Activated T-cell treated with anti-CD3 and anti-CD28 coated beads, Interleukin-2, amount 50 U/mL, for 1 hour (primary cell): ENCODE data around the gene TNRC6C.
A peak's percentile ranks its signal among the peaks of the same experiment; 100 is the strongest.
"Not testable (repeated sequence)": the region's sequence is repeated elsewhere in the genome, so short reads cannot be mapped to it uniquely, and the experiment has no call there.

Experiments
- DNase-seq: peaks from one replicate; pipeline ENCODE4 v3.0.0-alpha.2; 2020

Gene TNRC6C

GRCh38 chr17:78096093-78096492 lies 137.6 kb downstream of the TNRC6C start:
- no peak for DNase-seq

GRCh38 chr17:78101112-78101511 lies 142.6 kb downstream of the TNRC6C start:
- no peak for DNase-seq

GRCh38 chr17:78101542-78101941 lies 143.0 kb downstream of the TNRC6C start:
- DNase-seq, result no peak

- DNase-seq, result no peak
Measured at GRCh38 chr17:78103311-78103710, 144.8 kb downstream of the TNRC6C start.

GRCh38 chr17:78104540-78104941 lies 146.0 kb downstream of the TNRC6C start:
- DNase-seq, result no peak

DNA sequence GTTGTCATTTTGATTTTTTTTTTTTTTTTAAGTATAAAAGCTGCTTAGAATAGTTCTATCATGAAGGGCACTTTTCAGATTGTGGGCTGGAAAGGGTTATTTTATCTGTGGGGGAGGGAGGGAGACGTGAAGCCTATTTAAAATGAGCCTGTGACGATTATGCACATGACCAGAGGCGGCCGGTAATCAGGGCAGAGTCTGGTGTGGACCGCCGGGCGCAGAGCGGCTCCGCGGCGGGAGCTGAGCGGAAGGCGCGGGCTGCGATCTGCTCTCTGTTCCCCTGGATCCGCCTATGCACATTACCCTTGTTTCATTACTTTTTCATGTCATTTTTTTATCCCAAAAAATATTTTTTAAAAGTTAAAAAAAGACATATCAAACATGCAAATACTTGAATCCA lies 146.6 kb downstream of the TNRC6C start:
- DNase-seq, result no peak

GRCh38 chr17:78105551-78105950 lies 147.0 kb downstream of the TNRC6C start:
- DNase-seq, result no peak

- DNase-seq, result no peak
Measured at GRCh38 chr17:78106211-78106610, 147.7 kb downstream of the TNRC6C start.

- DNase-seq, result no peak
Measured at GRCh38 chr17:78107457-78107856, 149.0 kb downstream of the TNRC6C start.

GRCh38 chr17:78107976-78108725 lies 149.6 kb downstream of the TNRC6C start:
- DNase-seq, result no peak

- DNase-seq, result no peak
Measured at GRCh38 chr17:78108726-78109488, 150.4 kb downstream of the TNRC6C start.

DNA sequence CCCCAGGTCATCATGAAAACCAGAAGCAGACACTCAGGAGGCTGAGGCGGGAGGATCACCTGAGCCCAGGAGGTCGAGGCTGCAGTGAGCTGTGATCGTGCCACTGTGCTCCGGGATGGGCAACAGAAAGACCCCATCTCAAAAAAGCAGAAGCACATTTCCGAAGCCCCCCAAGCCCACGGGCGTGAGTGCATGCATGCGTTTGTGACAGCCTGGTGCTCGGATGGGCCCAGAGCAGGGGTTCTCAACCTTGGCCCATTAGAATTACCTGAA lies 150.9 kb downstream of the TNRC6C start:
- no peak for DNase-seq

DNA sequence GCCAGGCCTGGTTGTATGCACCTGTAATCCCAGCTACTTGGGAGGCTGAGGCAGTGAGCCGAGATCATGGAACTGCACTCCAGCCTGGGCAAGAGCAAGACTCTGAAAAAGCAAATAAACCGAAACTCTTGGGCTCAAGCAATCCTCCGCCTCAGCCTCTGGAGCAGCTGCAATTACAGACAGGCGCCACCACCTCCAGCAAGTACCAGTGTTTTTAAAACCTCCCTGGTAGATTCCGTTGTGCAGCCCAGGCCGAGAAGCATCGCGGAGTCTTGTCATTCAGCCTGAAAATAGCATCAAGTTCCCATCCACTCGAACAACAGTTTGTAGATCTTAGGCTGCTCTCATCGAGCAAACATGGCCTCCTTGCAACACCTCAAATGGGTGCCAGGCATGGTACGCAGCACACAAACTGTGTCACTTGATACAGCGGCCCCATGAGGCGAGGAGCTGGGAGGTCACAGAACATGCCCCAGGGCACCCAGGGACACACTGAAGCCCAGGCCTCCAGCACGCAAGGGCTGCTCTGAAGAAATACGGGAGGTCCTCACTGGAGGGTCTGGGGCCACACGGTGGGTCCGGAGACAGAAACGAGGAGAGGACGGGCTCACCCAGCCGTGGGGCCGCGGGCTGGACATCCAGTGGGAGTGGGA lies 152.0 kb downstream of the TNRC6C start:
- no peak for DNase-seq

DNA sequence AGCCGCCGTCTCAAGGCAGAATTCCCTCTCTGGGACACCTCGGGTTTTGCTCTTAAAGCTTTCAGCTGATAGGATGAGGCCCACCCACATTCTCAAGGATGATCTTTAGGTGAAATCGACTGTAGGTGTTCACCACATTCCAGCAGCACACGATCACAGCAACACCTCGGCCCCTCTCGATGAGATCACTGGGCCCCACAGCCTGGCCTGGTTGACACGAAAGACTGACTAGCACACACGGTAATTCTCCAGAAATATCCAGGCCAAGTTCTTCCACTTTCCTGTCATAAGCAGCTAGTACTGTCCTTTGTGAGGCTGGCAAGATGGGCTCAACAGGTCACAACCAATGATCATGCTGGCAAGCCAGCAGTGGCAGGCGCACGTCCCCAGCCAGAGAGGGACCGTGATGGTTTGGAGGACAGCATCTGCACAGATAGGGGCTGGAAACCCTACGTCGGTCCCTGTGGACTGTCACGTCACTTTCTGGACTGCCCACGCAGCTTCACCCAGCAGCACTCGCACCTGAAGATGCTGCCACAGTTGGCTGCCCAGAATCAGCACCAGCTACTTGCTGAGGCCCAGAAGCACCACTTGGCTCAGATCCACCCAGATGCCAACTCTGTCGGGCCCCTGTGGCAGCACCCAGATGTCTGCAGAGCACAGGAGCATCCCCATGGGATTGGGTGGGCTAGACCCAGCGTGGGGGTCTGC lies 152.7 kb downstream of the TNRC6C start:
- peak; percentile 20 for DNase-seq

DNA sequence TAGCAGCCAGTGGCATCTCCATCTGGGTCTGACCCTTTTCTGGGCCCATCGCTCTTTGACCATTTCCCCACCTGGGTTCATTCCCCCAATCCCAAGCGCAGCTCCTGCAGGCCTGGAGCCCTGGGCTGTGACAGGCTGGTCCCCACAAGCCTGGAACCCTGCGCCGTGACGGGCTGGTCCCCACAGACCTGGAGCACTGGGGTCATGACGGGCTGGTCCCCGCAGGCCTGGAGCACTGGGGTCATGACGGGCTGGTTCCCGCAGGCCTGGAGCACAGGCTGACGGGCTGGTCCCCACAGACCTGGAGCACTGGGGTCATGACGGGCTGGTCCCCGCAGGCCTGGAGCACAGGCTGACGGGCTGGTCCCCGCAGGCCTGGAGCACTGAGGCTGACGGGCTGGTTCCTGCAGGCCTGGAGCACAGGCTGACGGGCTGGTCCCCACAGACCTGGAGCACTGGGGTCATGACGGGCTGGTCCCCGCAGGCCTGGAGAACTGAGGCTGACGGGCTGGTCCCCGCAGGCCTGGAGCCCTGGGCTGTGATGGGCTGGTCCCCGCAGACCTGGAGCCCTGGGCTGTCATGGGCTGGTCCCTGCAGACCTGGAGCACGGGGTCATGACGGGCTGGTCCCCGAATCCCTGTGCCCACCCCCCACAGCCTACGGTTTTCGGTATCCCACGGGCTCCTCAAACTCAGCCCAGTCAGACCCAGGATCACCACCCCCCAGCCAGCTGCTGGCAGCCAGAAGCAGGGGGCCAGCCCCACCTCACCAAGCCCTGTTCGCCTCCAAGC lies 153.4 kb downstream of the TNRC6C start:
- DNase-seq, result peak; percentile 19

- peak; percentile 88 for DNase-seq
Measured at GRCh38 chr17:78112518-78113471, 154.3 kb downstream of the TNRC6C start.

- peak; percentile 27 for DNase-seq
Measured at GRCh38 chr17:78113804-78114785, 155.6 kb downstream of the TNRC6C start.

DNA sequence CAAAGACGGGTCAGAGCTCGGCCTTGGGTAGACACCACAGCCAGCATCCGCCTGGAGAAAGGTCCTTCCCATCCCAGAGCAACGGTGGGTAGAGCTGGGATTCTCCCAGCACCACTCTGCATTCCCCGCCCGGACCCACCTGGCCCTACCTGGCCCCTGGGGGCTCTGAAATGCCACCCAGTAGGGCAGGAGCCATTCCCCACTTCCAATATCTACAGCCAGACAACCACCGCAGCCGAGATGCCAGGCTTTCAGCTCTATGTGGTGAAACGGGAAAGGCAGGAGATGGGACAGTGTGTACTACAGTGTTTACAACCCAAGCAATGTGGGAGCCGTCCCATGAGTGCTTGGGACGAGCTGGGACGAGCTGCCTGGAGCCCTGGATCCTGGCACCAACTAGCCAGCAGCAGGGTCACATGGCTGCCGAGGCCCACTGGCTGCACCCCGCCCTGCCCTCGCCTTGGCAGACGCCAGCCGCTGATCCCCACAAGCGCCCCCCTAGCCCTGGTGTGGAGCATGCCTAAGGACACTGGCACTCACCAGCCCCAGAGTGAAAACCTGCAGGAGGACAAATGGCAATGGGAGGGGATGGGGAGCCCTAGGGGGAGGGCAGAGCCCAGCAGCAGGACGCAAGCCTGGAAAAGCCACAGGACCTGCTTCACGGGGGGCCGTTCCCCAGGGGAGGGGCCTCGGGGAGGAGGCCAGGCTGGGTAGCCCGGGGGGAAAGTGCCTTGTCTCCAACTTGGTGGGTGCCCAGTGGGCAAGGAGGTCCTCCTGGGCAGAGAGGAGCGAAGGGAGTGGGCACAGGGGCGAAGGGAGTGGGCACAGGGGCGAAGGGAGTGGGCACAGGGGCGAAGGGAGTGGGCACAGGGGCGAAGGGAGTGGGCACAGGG lies 156.6 kb downstream of the TNRC6C start:
- DNase-seq, result peak; percentile 17

DNA sequence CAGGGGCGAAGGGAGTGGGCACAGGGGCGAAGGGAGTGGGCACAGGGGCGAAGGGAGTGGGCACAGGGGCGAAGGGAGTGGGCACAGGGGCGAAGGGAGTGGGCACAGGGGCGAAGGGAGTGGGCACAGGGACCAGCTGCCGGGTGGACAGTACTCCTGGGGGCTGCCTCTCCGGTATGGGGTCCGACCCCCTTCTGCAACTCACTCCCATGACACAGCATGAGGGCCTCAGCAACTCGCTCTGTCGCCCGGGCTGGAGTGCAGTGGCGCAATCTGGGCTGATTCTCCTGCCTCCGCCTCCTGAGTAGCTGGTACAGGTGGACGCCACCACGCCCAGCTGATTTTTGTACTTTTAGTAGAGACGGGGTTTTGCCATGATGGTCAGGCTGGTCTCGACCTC lies 157.3 kb downstream of the TNRC6C start:
- not testable (repeated sequence) for DNase-seq
